HL-60 (cell line): ENCODE results near the gene PCAT7.

Source experiments
- DNase-seq, 2 experiments: peaks; one replicate each; pipeline ENCODE4 v3.0.0-alpha.2; 2010 to 2020; ENCODE audit warnings: low read depth in 1 of 2, low spot score in 1 of 2
- H3K27ac ChIP-seq: fragments of 250-450 bp; sonication (Bioruptor Pico); replicated peaks from 2 replicates; pipeline ENCODE4 v1.5.1; 2020; ENCODE audit warnings: mild to moderate bottlenecking, moderate library complexity
- H3K27me3 ChIP-seq: fragments of 250-450 bp; sonication (Bioruptor Pico); 2 replicates; pipeline ENCODE4 v1.5.1; 2021; ENCODE audit warnings: mild to moderate bottlenecking, moderate library complexity; ENCODE audit not compliant: insufficient read depth, poor library complexity, severe bottlenecking
- H3K4me3 ChIP-seq: replicated peaks from 2 replicates; pipeline ENCODE4 v1.5.1; 2011; ENCODE audit warnings: mild to moderate bottlenecking, control low read depth, low read length; ENCODE audit not compliant: insufficient read depth
- GABPA ChIP-seq: IDR thresholded peaks from 2 replicates; pipeline ENCODE4 v1.6.1; 2012; ENCODE audit warnings: low read depth
- POLR2AphosphoS5 ChIP-seq: IDR thresholded peaks from 2 replicates; pipeline ENCODE4 v1.6.1; 2012; ENCODE audit warnings: low read depth
- SPI1 ChIP-seq: IDR thresholded peaks from 2 replicates; pipeline ENCODE4 v1.6.1; 2012; ENCODE audit warnings: low read depth, mild to moderate bottlenecking, borderline replicate concordance
- TF ChIP-seq, protein P1 (sequence below): IDR thresholded peaks from 2 replicates; pipeline ENCODE4 v1.6.1; 2012; ENCODE audit warnings: low read depth; ENCODE audit not compliant: insufficient replicate concordance
- TF ChIP-seq, protein P2 (sequence below): IDR thresholded peaks from one replicate; pipeline ENCODE4 v1.5.1; 2011; ENCODE audit warnings: low read length, control low read depth, inconsistent platforms; ENCODE audit not compliant: insufficient read depth

PCAT7 gene

DNA sequence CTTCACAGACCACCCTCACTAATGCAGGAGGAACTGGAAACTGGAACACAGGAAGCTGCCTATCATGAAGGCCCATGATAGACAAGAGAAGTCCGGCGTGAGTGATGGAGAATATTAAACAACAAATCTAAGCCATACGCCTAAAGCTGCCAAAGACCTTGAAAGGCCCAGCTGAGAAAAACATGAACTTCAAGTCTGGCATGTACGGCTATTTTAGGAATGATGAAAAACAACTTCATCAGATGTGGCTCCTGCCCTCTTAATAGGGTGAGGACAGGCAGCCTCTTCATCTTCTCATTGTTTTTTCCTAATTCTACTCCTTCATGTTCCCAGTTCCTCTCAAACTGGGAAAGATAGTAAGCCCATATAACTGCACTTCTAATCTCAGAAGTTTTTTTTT is 64.1 kb downstream of the PCAT7 start:
- Histone ChIP-seq H3K27me3 (no peaks in the 10 kb centered on the region), H3K4me3 (no peak overlapping the region), H3K27ac (no peak overlapping the region)
- TF ChIP-seq GABPA (no peak), SPI1 (no peak), POLR2AphosphoS5 (no peak)
- TF ChIP-seq, protein P1, sequence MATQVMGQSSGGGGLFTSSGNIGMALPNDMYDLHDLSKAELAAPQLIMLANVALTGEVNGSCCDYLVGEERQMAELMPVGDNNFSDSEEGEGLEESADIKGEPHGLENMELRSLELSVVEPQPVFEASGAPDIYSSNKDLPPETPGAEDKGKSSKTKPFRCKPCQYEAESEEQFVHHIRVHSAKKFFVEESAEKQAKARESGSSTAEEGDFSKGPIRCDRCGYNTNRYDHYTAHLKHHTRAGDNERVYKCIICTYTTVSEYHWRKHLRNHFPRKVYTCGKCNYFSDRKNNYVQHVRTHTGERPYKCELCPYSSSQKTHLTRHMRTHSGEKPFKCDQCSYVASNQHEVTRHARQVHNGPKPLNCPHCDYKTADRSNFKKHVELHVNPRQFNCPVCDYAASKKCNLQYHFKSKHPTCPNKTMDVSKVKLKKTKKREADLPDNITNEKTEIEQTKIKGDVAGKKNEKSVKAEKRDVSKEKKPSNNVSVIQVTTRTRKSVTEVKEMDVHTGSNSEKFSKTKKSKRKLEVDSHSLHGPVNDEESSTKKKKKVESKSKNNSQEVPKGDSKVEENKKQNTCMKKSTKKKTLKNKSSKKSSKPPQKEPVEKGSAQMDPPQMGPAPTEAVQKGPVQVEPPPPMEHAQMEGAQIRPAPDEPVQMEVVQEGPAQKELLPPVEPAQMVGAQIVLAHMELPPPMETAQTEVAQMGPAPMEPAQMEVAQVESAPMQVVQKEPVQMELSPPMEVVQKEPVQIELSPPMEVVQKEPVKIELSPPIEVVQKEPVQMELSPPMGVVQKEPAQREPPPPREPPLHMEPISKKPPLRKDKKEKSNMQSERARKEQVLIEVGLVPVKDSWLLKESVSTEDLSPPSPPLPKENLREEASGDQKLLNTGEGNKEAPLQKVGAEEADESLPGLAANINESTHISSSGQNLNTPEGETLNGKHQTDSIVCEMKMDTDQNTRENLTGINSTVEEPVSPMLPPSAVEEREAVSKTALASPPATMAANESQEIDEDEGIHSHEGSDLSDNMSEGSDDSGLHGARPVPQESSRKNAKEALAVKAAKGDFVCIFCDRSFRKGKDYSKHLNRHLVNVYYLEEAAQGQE: no peak
- TF ChIP-seq, protein P2, sequence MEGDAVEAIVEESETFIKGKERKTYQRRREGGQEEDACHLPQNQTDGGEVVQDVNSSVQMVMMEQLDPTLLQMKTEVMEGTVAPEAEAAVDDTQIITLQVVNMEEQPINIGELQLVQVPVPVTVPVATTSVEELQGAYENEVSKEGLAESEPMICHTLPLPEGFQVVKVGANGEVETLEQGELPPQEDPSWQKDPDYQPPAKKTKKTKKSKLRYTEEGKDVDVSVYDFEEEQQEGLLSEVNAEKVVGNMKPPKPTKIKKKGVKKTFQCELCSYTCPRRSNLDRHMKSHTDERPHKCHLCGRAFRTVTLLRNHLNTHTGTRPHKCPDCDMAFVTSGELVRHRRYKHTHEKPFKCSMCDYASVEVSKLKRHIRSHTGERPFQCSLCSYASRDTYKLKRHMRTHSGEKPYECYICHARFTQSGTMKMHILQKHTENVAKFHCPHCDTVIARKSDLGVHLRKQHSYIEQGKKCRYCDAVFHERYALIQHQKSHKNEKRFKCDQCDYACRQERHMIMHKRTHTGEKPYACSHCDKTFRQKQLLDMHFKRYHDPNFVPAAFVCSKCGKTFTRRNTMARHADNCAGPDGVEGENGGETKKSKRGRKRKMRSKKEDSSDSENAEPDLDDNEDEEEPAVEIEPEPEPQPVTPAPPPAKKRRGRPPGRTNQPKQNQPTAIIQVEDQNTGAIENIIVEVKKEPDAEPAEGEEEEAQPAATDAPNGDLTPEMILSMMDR: no peak
- DNase-seq: no peak
